ENCODE measurements around the gene LPAR5. TPM values are rescaled to one million over a fixed set of nuclear protein-coding genes. Genes with fewer than 3 reads are reported as not detected.
A peak's percentile ranks its signal among the peaks of the same experiment; 100 is the strongest.

Gene LPAR5
- total RNA-seq, 1 experiment from 2014 or later: not detected

GRCh38 chr12:6632026-6632983 is 3.5 kb downstream of the LPAR5 start:
- Histone ChIP-seq H3K27ac (ENCODE audit: low read length) (no peak overlapping the region), H3K4me1 (ENCODE audit: control insufficient read depth, insufficient read depth, low read length) (no peaks in the 10 kb centered on the region), H3K36me3 (ENCODE audit: control insufficient read depth, insufficient read depth, low read length) (no peaks in the 10 kb centered on the region), H3K27me3 (ENCODE audit: control insufficient read depth, insufficient read depth, low read length) (no peaks in the 10 kb centered on the region), H3K9me3 (ENCODE audit: control insufficient read depth, insufficient read depth, low read depth, low read length) (no peaks in the 10 kb centered on the region), H3K4me3 (ENCODE audit: low read depth in 2 of 2, low read length in 2 of 2) (no peak overlapping the region)
- BruUV-seq (replicated peaks): no TSS peak
- intact Hi-C loops (cut with micrococcal nuclease; ENCODE audit: unreplicated experiment): no loop called here
- in situ Hi-C loops (cut with HindIII; ENCODE audit: low pct_unique_long_range_greater_than_20kb, low sequenced_read_pairs): no loop called here
- ChIA-PET POLR2A (interaction anchor here (0.5 kb wide), 1 partner anchor 180 kb away, joined by 7 read pairs; the partner anchor contains the start of gene TAPBPL), CTCF (no interaction called here)
- TF ChIP-seq REST (IDR thresholded peaks at IDR 0.05; ENCODE audit: insufficient read depth in 1 of 2, low read depth in 2 of 2, low read length in 1 of 2) (no peak), CTCF (IDR thresholded peaks at IDR 0.05) (no peak), TCF7L2 (IDR thresholded peaks at IDR 0.05; ENCODE audit: low read depth, low read length) (no peak), POLR2AphosphoS5 (IDR thresholded peaks at IDR 0.05; ENCODE audit: low read depth, low read length) (no peak), SIN3A (IDR thresholded peaks at IDR 0.05; ENCODE audit: borderline replicate concordance, insufficient read depth, low read depth, low read length) (no peak)
- ATAC-seq: peak; percentile 34
- no peak for DNase-seq (ENCODE audit: low read depth, low spot score)

- DNase-seq (ENCODE audit: low read depth, low spot score): no peak
- ChIA-PET CTCF (no interaction called here), POLR2A (interaction anchor here (0.5 kb wide), 1 partner anchor 180 kb away, joined by 7 read pairs; the partner anchor contains the start of gene TAPBPL)
Observed at GRCh38 chr12:6631549-6631961, 4.2 kb downstream of the LPAR5 start.

More at GRCh38 chr12:6631549-6631961, 4.2 kb downstream of the LPAR5 start:
- no peak for TF ChIP-seq CTCF (IDR thresholded peaks at IDR 0.05)
- TF ChIP-seq REST (IDR thresholded peaks at IDR 0.05; ENCODE audit: insufficient read depth in 1 of 2, low read depth in 2 of 2, low read length in 1 of 2): no peak
- TF ChIP-seq SIN3A (IDR thresholded peaks at IDR 0.05; ENCODE audit: borderline replicate concordance, insufficient read depth, low read depth, low read length): no peak
- TF ChIP-seq TCF7L2 (IDR thresholded peaks at IDR 0.05; ENCODE audit: low read depth, low read length): no peak
- TF ChIP-seq POLR2AphosphoS5 (IDR thresholded peaks at IDR 0.05; ENCODE audit: low read depth, low read length): no peak
- no peak overlapping the region for H3K27ac ChIP-seq (ENCODE audit: low read length)
- no TSS peak for BruUV-seq (replicated peaks)
- ATAC-seq: no peak
- no peak overlapping the region for H3K4me3 ChIP-seq (ENCODE audit: low read depth in 2 of 2, low read length in 2 of 2)
- intact Hi-C loops (cut with micrococcal nuclease; ENCODE audit: unreplicated experiment): no loop called here
- H3K4me1 ChIP-seq (ENCODE audit: control insufficient read depth, insufficient read depth, low read length): no peaks in the 10 kb centered on the region
- H3K9me3 ChIP-seq (ENCODE audit: control insufficient read depth, insufficient read depth, low read depth, low read length): no peaks in the 10 kb centered on the region
- no peaks in the 10 kb centered on the region for H3K36me3 ChIP-seq (ENCODE audit: control insufficient read depth, insufficient read depth, low read length)
- H3K27me3 ChIP-seq (ENCODE audit: control insufficient read depth, insufficient read depth, low read length): no peaks in the 10 kb centered on the region
- in situ Hi-C loops (cut with HindIII; ENCODE audit: low pct_unique_long_range_greater_than_20kb, low sequenced_read_pairs): no loop called here
